Measurements from ENCODE around the gene SLFN12. TPM values are rescaled to one million over a fixed set of nuclear protein-coding genes. Genes with fewer than 3 reads are reported as not detected.
A peak's percentile ranks its signal among the peaks of the same experiment; 100 is the strongest.

The SLFN12 gene
- total RNA-seq, 4 donors from 2014 or later: 0.62 to 5.6 (median 1.8) TPM

- peaks cover 23% of the 10 kb centered on the region for H3K4me1 ChIP-seq
- H3K36me3 ChIP-seq: no peaks in the 10 kb centered on the region
- DNase-seq (ENCODE audit: low spot score in 2 of 2): peak; percentile 81 to 87
- H3K9me3 ChIP-seq: no peaks in the 10 kb centered on the region
- TF ChIP-seq EP300 (IDR thresholded peaks at IDR 0.05) (no peak), POLR2AphosphoS5 (IDR thresholded peaks at IDR 0.05) (no peak), POLR2A (IDR thresholded peaks at IDR 0.05) (no peak)
- TF ChIP-seq, protein P1, sequence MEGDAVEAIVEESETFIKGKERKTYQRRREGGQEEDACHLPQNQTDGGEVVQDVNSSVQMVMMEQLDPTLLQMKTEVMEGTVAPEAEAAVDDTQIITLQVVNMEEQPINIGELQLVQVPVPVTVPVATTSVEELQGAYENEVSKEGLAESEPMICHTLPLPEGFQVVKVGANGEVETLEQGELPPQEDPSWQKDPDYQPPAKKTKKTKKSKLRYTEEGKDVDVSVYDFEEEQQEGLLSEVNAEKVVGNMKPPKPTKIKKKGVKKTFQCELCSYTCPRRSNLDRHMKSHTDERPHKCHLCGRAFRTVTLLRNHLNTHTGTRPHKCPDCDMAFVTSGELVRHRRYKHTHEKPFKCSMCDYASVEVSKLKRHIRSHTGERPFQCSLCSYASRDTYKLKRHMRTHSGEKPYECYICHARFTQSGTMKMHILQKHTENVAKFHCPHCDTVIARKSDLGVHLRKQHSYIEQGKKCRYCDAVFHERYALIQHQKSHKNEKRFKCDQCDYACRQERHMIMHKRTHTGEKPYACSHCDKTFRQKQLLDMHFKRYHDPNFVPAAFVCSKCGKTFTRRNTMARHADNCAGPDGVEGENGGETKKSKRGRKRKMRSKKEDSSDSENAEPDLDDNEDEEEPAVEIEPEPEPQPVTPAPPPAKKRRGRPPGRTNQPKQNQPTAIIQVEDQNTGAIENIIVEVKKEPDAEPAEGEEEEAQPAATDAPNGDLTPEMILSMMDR (IDR thresholded peaks at IDR 0.05): no peak
- H3K27me3 ChIP-seq: peaks cover 33% of the 10 kb centered on the region
- peak within 1 kb of the TSS; percentile 53 for H3K4me3 ChIP-seq
- peak within 1 kb of the TSS; percentile 3 for H3K27ac ChIP-seq
- under 1% methylated on average over 21 of the region's 44 CpGs for WGBS
Observed at GRCh38 chr17:35448214-35448898, 16.1 kb upstream of the SLFN12 start, which contains the start of gene SLFN13. Gene SLFN13, minus strand, starts transcription at chr17:35448766. Its CDS starts 3,086 bp downstream, at chr17:35445680.

DNA sequence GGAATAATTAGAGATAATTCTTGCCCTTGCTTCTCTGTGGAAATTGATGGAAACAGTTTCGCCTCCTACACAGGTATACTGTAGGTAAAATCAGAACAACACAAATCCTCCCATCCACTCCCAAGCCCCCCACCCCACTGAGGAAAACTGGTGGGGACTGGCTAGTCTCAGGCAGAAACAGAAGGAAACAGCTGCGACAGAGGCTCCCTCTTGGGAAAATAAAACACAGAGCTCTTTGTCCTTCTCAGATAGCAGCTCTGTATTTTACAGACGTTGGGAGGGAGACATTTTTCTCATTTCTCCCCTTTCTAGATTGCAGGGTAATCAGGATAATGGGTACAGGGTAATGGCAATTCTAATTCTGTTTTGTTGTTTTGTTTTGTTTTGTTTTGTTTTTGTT, 15.2 kb upstream of the SLFN12 start:
- TF ChIP-seq POLR2AphosphoS5 (IDR thresholded peaks at IDR 0.05) (no peak), POLR2A (IDR thresholded peaks at IDR 0.05) (no peak), EP300 (IDR thresholded peaks at IDR 0.05) (no peak)
- TF ChIP-seq, protein P1 (IDR thresholded peaks at IDR 0.05): no peak
- Histone ChIP-seq H3K27me3 (peaks cover 33% of the 10 kb centered on the region), H3K27ac (no peak overlapping the region), H3K4me3 (peak overlapping the region; percentile 53), H3K36me3 (no peaks in the 10 kb centered on the region), H3K9me3 (no peaks in the 10 kb centered on the region), H3K4me1 (peaks cover 23% of the 10 kb centered on the region)
- 54% methylated on average over 3 of the region's 3 CpGs for WGBS
- no peak for DNase-seq (ENCODE audit: low spot score in 2 of 2)

- Histone ChIP-seq H3K27me3 (no peaks in the 10 kb centered on the region), H3K27ac (no peak overlapping the region), H3K9me3 (no peaks in the 10 kb centered on the region), H3K36me3 (no peaks in the 10 kb centered on the region), H3K4me1 (peaks cover 7% of the 10 kb centered on the region), H3K4me3 (no peak overlapping the region)
- TF ChIP-seq POLR2AphosphoS5 (IDR thresholded peaks at IDR 0.05): no peak
- no peak for TF ChIP-seq EP300 (IDR thresholded peaks at IDR 0.05)
- TF ChIP-seq, protein P1 (IDR thresholded peaks at IDR 0.05): no peak
- TF ChIP-seq POLR2A (IDR thresholded peaks at IDR 0.05): no peak
- DNase-seq (ENCODE audit: low spot score in 2 of 2): no peak
Observed at GRCh38 chr17:35438433-35438832, 6.1 kb upstream of the SLFN12 start.

GRCh38 chr17:35433075-35433894, 985 bp upstream of the SLFN12 start:
- H3K4me1 ChIP-seq: peaks cover 23% of the 10 kb centered on the region
- no peaks in the 10 kb centered on the region for H3K9me3 ChIP-seq
- peak overlapping the region; percentile 80 for H3K27ac ChIP-seq
- 11% methylated on average over 19 of the region's 19 CpGs for WGBS
- TF ChIP-seq EP300 (IDR thresholded peaks at IDR 0.05) (no peak), POLR2AphosphoS5 (IDR thresholded peaks at IDR 0.05) (no peak), POLR2A (IDR thresholded peaks at IDR 0.05) (no peak)
- TF ChIP-seq, protein P1 (IDR thresholded peaks at IDR 0.05): no peak
- no peaks in the 10 kb centered on the region for H3K36me3 ChIP-seq
- peak in 1 of 2 donors; percentile 80 for DNase-seq (ENCODE audit: low spot score in 2 of 2)
- peak overlapping the region; percentile 61 for H3K4me3 ChIP-seq
- H3K27me3 ChIP-seq: no peaks in the 10 kb centered on the region

DNA sequence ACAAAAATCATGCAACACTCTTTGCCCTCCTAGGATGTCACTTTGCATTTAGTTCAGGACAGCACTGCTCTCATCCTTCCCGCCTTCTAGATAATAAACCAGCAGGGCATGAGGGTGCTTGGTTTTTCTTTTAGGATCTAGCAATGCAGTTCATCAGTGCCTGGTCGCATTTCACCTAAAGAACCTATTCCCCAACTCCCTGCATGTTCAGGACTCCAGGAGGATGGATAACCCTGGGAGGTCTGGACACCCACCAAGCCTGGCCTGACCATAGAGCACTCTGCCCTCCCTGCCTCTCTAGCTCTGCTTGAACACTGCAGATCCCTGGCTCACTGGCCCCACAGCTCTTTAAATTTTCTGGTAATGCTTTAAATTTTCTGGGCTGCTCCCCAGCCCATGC, 2.6 kb downstream of the SLFN12 start:
- Histone ChIP-seq H3K4me1 (peaks cover 23% of the 10 kb centered on the region), H3K36me3 (no peaks in the 10 kb centered on the region), H3K4me3 (no peak overlapping the region), H3K27me3 (no peaks in the 10 kb centered on the region), H3K9me3 (no peaks in the 10 kb centered on the region), H3K27ac (no peak overlapping the region)
- DNase-seq (ENCODE audit: low spot score in 2 of 2): no peak
- WGBS: 92% methylated on average over 2 of the region's 2 CpGs
- TF ChIP-seq EP300 (IDR thresholded peaks at IDR 0.05) (no peak), POLR2A (IDR thresholded peaks at IDR 0.05) (no peak), POLR2AphosphoS5 (IDR thresholded peaks at IDR 0.05) (no peak)
- TF ChIP-seq, protein P1 (IDR thresholded peaks at IDR 0.05): no peak

Data from suprapubic skin (tissue), 4 donors.